HTR-8/SVneo (cell line): ENCODE measurements around the gene MPP3.
A peak's percentile ranks its signal among the peaks of the same experiment; 100 is the strongest.
"Not testable (repeated sequence)": the region's sequence is repeated elsewhere in the genome, so short reads cannot be mapped to it uniquely, and the experiment has no call there.

Experiments used
- DNase-seq: peaks from one replicate; pipeline ENCODE4 v3.0.0; 2011; ENCODE audit warnings: low spot score, mixed read lengths; ENCODE audit not compliant: insufficient read length
- FAIRE-seq: peaks from 2 replicates; lab custom pipeline; 2011; peaks lifted over from hg19 to GRCh38; lab: Jason Lieb, UNC

MPP3 gene

GRCh38 chr17:43812396-43813265 lies 20.3 kb downstream of the MPP3 start:
- FAIRE-seq (peak; percentile 57), DNase-seq (no peak)

GRCh38 chr17:43810823-43811222 lies 22.1 kb downstream of the MPP3 start:
- DNase-seq: no peak
- no peak for FAIRE-seq

DNA sequence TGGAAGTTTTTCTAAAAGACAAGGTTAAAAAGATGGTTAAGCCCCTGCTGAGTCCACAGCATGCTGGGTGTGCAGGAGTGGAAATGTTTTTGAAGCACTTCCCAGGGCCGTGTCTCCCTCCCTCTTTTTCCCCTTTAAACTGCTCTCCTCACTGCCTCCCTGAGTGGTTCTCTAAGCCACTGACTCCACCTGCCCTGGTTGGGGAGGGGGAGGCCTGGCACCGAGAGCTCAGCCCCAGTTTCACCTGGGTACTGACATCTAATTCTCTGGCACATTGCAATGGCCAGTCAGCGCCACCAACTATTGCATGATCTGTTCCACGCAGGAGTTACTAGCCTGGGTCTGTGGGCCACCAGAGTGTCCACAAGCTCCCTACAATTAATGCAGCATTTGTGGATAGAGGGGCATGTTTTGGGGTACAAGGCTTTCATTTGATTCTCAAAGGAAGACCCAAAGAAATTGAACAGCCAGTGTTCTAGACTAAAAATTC lies 22.7 kb downstream of the MPP3 start:
- DNase-seq: no peak
- no peak for FAIRE-seq

GRCh38 chr17:43809121-43809520 lies 23.8 kb downstream of the MPP3 start:
- DNase-seq (no peak), FAIRE-seq (no peak)

DNA sequence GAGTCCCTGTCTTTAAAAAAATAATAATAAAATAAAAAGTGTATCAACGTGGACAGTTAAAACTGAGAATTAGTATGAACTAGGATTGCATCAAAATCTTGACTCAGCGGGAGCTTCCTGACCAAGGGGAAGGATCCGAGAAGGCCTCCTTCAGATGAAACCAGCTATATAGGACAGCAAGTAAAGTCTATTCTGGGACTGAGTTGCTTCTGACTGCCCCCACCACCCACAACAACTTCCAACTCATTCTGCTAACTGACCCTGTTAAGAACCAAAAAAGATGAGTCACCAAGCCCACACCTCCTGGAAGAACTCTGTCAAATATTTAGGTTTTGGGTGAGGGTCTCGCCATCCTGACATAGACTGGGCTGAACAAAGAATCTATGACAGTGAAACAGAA lies 24.9 kb downstream of the MPP3 start:
- DNase-seq (no peak), FAIRE-seq (no peak)

- no peak for FAIRE-seq
Measured at GRCh38 chr17:43805117-43805516, 27.8 kb downstream of the MPP3 start.

DNA sequence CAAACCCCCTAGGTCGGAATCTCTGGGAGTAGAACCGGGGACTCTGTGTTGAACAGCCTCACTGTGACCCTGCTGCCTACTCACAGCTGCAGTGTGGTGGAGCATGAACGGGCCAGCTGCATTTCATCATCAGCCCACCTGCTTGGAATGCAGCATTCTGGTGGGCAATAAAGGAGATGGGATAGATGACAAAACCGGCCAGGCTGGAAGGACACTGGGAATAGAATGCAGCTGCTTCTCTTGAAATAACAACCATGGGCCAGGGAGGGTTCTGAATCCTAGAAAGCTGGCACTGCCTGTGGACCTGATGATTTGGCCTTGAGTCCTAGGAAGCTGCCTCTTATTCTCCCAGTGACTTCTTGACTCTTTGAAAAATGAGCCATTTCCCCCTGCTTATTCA lies 29.2 kb downstream of the MPP3 start:
- no peak for DNase-seq
- no peak for FAIRE-seq

More at GRCh38 chr17:43805117-43805516, 27.8 kb downstream of the MPP3 start:
- no peak for DNase-seq

GRCh38 chr17:43801844-43802243 lies 31.1 kb downstream of the MPP3 start:
- DNase-seq (no peak), FAIRE-seq (peak; percentile 46)

DNA sequence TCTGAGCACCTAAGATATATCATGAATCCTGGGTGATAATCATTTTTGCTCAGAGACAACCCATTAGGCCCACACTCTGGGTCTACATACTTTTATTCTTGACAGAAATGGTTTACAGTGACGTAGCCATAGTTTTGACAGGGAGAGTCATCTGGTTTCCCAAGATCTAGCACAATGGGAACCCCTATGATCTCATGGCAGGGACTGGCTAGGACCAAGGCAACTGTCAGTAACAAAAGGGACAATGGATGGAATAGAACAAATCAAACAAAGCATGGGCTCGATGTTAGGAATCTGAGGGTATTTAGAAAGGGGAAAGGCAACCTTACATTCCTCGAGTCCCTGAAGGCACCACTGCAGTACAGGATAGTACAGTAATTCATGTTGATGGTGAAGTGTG lies 32.2 kb downstream of the MPP3 start:
- no peak for FAIRE-seq
- DNase-seq: no peak

GRCh38 chr17:43799047-43799446 lies 33.9 kb downstream of the MPP3 start:
- DNase-seq (no peak), FAIRE-seq (no peak)

- not testable (repeated sequence) for FAIRE-seq, DNase-seq
Measured at GRCh38 chr17:43798024-43798423, 34.9 kb downstream of the MPP3 start.

DNA sequence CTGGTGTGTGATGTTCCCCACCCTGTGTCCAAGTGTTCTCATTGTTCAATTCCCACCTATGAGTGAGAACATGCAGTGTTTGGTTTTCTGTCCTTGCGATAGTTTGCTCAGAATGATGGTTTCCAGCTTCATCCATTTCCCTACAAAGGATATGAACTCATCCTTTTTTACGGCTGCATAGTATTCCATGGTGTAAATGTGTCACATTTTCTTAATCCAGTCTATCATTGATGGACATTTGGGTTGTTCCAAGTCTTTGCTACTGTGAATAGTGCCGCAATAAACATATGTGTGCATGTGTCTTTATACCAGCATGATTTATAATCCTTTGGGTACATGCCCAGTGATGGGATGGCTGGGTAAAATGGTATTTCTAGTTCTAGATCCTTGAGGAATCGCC lies 40.3 kb downstream of the MPP3 start:
- not testable (repeated sequence) for DNase-seq, FAIRE-seq

- peak; percentile 91 for FAIRE-seq
- peak; percentile 76 for DNase-seq
Measured at GRCh38 chr17:43791589-43791988, 41.4 kb downstream of the MPP3 start.

DNA sequence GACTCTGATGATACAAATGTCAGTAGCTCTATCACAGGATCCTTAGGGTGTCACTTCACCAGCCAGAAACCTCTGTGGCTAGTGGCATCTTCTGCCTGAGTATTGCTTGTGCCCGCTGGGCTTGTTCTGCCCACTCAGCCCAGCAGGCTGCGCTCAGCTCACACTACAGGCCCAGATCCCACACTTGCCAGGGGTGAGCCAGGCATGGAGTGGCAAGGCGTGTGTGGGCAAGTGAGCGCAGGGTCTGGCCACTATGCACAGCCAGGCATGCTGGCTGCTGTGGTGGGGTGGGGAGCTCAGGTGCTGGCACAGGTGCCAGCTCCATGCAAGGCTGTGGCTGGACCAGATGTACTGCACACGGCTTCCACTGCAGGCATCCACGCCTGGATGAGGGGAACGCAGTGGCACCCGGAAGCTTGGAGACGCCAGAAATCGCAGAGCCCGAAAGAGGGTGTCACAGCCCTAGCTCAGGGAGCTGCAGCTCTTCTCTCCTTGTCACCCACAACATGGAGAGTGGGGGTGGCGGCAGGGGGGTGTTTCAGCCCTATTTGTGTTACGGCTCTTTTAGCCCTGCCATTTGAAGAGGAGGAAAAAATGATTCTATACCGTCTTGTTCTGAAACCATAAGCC lies 42.5 kb downstream of the MPP3 start:
- FAIRE-seq: peak; percentile 38
- DNase-seq: no peak

DNA sequence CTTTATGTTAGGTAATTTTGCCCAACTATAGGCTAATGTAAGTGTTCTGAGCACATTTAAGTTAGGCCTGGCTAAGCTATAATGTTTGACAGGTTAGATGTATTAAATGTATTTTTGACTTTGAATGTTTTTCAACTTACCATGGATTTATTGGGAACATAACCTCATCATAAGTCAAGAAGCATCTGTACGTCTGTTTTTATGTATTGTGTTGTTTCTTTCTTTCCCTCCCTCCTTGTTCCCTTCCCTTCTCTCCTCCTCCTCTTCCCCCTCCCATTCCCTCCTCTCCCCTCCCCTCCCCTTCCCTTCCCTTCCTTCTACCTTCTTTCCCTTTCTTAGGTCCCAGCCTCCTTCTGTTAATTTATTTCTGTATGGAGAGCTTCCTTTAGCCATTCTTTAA lies 43.5 kb downstream of the MPP3 start:
- FAIRE-seq (no peak), DNase-seq (no peak)

- DNase-seq: no peak
- no peak for FAIRE-seq
Measured at GRCh38 chr17:43788540-43788939, 44.4 kb downstream of the MPP3 start.

DNA sequence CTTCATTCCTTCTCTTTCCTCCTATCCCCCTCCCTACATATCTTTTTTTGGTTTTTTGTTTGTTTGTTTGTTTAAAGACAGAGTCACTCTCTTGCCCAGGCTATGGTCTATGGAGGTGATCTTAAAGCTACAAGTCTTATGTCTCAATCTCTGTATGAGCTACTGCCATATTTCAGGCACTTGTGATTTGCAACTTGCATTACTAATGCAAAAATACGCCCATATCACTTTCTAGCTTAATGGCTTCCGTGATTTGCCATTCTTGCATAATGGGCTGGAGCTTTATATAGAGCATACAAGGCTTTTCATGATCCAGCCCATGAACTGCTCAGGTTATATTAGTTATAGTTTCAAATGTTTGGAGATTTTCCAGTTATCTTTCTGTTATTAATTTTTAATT lies 45.2 kb downstream of the MPP3 start:
- DNase-seq (no peak), FAIRE-seq (no peak)

- FAIRE-seq (no peak), DNase-seq (no peak)
Measured at GRCh38 chr17:43784628-43785101, 48.3 kb downstream of the MPP3 start.

GRCh38 chr17:43784068-43784467 lies 48.9 kb downstream of the MPP3 start:
- DNase-seq (no peak), FAIRE-seq (no peak)

DNA sequence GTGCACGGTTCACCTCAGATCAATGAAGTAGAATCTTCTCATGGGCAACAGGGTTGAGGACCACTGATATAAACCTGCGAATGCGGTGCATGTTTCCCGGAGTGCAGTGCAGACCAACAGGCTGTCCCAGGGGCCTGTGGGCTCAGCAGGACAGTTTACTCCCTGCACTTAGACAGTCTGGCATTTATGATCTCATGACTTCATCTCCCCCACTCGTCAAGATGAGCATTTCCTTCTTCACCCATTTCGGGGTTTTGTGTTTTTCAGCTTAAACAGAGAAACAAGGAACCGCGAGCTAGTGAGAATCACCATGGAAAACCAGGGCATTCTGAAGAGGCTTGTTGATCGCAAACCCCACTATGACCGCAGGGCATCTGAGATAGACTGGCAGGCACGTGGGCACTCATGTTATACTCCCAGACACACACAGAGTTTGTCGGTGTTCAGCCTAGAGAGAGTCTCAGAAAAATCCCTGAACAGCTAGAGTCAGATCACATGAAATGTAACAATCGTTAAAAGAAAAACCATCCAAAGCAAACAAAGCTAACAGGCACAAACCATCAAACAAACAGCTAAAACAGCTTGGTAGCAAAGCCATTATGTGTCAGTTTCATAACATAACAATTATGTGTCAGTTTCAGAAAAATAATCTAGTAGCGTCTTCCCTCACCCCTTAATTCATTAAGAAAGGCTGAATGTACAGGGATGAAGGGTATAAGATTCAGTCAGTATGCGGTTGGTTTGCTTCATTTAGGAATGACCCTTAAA lies 49.8 kb downstream of the MPP3 start:
- no peak for FAIRE-seq
- no peak for DNase-seq

DNA sequence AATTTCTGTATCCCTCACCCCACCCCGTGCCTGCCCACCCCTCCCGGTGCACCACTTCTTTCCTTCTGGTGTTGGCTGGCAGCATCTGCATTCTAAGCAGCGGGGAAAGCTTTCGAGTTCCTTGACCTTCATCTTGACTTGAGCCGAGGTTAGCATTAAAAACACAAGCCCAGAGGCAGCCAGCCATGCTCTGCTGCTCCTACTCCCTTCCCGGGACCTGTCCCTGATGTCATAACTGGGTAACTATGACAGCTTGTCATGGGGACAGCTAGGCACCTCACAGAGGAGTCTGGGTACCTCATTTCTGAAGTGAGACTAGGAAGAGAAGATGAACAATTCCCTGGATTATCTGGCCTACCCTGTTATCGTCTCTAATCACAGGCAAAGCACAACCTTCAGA lies 52.8 kb downstream of the MPP3 start, which contains the start of gene CFAP97D1:
Gene CFAP97D1 (plus strand): TSS at position 301 of the 400 bp plus-strand sequence. CDS start 28 bp downstream, at position 329.
- no peak for FAIRE-seq
- no peak for DNase-seq
